Endodermal cell (in vitro differentiated cells): Measurements from ENCODE around the gene AGBL1. TPM values are rescaled to one million over a fixed set of nuclear protein-coding genes. Genes with fewer than 3 reads are reported as not detected.

Experiments used
- DNase-seq: peaks from one replicate; pipeline ENCODE4 v3.0.0-alpha.2; 2017
- H3K27ac ChIP-seq: 2 replicates; pipeline ENCODE4 v1.5.1; 2013; ENCODE audit warnings: mild to moderate bottlenecking, low read depth, low read length, moderate library complexity
- H3K27me3 ChIP-seq: 2 replicates; pipeline ENCODE4 v1.6.1; 2013; ENCODE audit warnings: mild to moderate bottlenecking, low read length, moderate library complexity; ENCODE audit not compliant: insufficient read depth, control insufficient read depth, poor library complexity, severe bottlenecking
- H3K36me3 ChIP-seq: 2 replicates; pipeline ENCODE4 v1.7.0; 2013; ENCODE audit warnings: mild to moderate bottlenecking, low read length, moderate library complexity; ENCODE audit not compliant: control insufficient read depth, insufficient read depth
- H3K4me1 ChIP-seq: one replicate; pipeline ENCODE4 v1.7.0; 2013; ENCODE audit warnings: low read length; ENCODE audit not compliant: control insufficient read depth, insufficient read depth
- H3K4me3 ChIP-seq: 2 replicates; pipeline ENCODE4 v1.5.1; 2013; ENCODE audit warnings: mild to moderate bottlenecking, low read length, moderate library complexity
- H3K9ac ChIP-seq: 2 replicates; pipeline ENCODE4 v1.6.1; 2013; ENCODE audit warnings: mild to moderate bottlenecking, low read length, moderate library complexity; ENCODE audit not compliant: poor library complexity, severe bottlenecking; ENCODE audit errors: extremely low read depth
- H3K9me3 ChIP-seq: 2 replicates; pipeline ENCODE4 v1.6.1; 2013; ENCODE audit warnings: mild to moderate bottlenecking, low read length, moderate library complexity; ENCODE audit not compliant: control insufficient read depth
- H3K27ac Mint-ChIP-seq: 2 replicates; pipeline ENCODE4 v1.8.0; 2020; ENCODE audit warnings: mixed read lengths
- H3K27me3 Mint-ChIP-seq: 2 replicates; pipeline ENCODE4 v1.8.0; 2021; ENCODE audit warnings: mild to moderate bottlenecking, mixed read lengths; ENCODE audit not compliant: insufficient read depth
- H3K36me3 Mint-ChIP-seq: 2 replicates; pipeline ENCODE4 v1.8.0; 2020; ENCODE audit warnings: low read depth, mixed read lengths
- H3K4me1 Mint-ChIP-seq: 2 replicates; pipeline ENCODE4 v1.8.0; 2020; ENCODE audit warnings: mixed read lengths
- H3K4me3 Mint-ChIP-seq: 2 replicates; pipeline ENCODE4 v1.8.0; 2020; ENCODE audit warnings: mild to moderate bottlenecking, moderate library complexity, mixed read lengths
- H3K9me3 Mint-ChIP-seq: 2 replicates; pipeline ENCODE4 v1.8.0; 2020; ENCODE audit warnings: mild to moderate bottlenecking, mixed read lengths
- WGBS, 2 experiments: methylation state at CpG; one replicate each; pipeline versions ENCODE4 v1.1.5 to v1.1.7; 2013; ENCODE audit warnings: missing lambda C conversion rate in 2 of 2, mixed read lengths in 1 of 2; ENCODE audit not compliant: insufficient coverage in 1 of 2, insufficient read length in 1 of 2; 5-methylcytosine and 5-hydroxymethylcytosine counted together
- total RNA-seq, 2 donors: library from RNA; stranded (reverse); fragmentation: NEBNext Ultra II Directional in 1 of 2; extraction: Animal tissue kit (Norgen Biotek cat#: 25700) in 1 of 2; gene quantifications; 2 replicates in 1 of 2; 3 replicates in 1 of 2; pipeline ENCODE4 v1.2.1, GENCODE V29; 2021
- TF ChIP-seq, protein P1 (sequence below): fragments of 200-600 bp; sonication (generic); conservative IDR thresholded peaks from 2 replicates; pipeline ENCODE4 v1.5.0; 2021; ENCODE audit warnings: antibody characterized with exemption, mild to moderate bottlenecking

AGBL1 gene
- total RNA-seq, 2 donors from 2014 or later: 0.07 to 0.11 TPM

DNA sequence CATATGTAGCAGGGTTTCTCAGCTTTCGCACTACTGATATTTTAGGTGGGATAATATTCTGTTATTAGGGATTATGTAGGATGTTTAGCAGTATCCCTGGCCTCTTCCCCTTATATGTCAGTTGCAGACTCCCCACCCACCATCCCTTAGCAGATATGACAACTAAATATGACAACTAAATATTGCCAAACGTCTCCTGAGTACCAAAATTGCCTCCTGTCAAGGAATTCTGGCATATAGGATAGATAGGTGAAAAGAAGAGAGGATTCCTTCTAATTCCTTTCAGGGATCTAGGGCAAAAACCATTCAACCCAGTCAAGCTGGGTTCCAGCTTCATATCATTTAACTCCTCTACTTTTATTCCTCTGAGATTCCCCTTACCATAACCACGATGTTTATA, 759.8 kb downstream of the AGBL1 start:
- Mint-ChIP-seq H3K9me3 (no peaks in the 10 kb centered on the region), H3K27ac (no peak overlapping the region), H3K36me3 (no peaks in the 10 kb centered on the region), H3K4me1 (no peaks in the 10 kb centered on the region), H3K27me3 (no peaks in the 10 kb centered on the region), H3K4me3 (no peak overlapping the region)
- Histone ChIP-seq H3K27ac (no peak overlapping the region), H3K36me3 (no peaks in the 10 kb centered on the region), H3K4me3 (no peak overlapping the region), H3K9ac (no peak overlapping the region), H3K4me1 (no peaks in the 10 kb centered on the region), H3K27me3 (no peaks in the 10 kb centered on the region), H3K9me3 (no peaks in the 10 kb centered on the region)
- TF ChIP-seq, protein P1, sequence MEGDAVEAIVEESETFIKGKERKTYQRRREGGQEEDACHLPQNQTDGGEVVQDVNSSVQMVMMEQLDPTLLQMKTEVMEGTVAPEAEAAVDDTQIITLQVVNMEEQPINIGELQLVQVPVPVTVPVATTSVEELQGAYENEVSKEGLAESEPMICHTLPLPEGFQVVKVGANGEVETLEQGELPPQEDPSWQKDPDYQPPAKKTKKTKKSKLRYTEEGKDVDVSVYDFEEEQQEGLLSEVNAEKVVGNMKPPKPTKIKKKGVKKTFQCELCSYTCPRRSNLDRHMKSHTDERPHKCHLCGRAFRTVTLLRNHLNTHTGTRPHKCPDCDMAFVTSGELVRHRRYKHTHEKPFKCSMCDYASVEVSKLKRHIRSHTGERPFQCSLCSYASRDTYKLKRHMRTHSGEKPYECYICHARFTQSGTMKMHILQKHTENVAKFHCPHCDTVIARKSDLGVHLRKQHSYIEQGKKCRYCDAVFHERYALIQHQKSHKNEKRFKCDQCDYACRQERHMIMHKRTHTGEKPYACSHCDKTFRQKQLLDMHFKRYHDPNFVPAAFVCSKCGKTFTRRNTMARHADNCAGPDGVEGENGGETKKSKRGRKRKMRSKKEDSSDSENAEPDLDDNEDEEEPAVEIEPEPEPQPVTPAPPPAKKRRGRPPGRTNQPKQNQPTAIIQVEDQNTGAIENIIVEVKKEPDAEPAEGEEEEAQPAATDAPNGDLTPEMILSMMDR: no peak
- DNase-seq: no peak
- 84% methylated on average over 2 of the region's 3 CpGs; no CpG with 5 or more reads in 1 of the 2 experiments for WGBS, 2 experiments

DNA sequence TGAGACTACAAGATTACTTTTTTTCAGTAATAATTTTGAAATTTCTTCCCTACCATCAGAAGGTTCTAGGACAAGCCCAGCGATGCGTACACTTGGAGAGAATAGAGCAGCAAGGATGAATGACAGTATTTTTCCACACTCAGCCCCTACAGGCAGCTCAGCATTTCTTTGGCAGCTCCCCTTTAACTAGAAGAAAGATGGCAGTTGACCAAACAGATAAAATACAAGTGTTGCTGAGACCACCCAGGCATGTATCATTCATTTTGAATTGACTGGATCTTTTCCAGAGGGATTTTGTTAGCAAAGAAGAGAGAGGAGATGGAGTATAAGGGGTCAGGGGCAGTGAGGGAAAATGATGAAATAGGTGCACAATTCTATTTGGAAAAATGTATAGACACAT, 761.3 kb downstream of the AGBL1 start:
- H3K9me3 ChIP-seq: no peaks in the 10 kb centered on the region
- Mint-ChIP-seq H3K27me3 (no peaks in the 10 kb centered on the region), H3K9me3 (no peaks in the 10 kb centered on the region), H3K4me3 (no peak overlapping the region), H3K4me1 (no peaks in the 10 kb centered on the region), H3K36me3 (no peaks in the 10 kb centered on the region), H3K27ac (no peak overlapping the region)
- H3K27me3 ChIP-seq: no peaks in the 10 kb centered on the region
- no peak overlapping the region for H3K27ac ChIP-seq
- no peak overlapping the region for H3K9ac ChIP-seq
- no peak for DNase-seq
- no peaks in the 10 kb centered on the region for H3K36me3 ChIP-seq
- TF ChIP-seq, protein P1: no peak
- no peaks in the 10 kb centered on the region for H3K4me1 ChIP-seq
- no peak overlapping the region for H3K4me3 ChIP-seq
- WGBS, 2 experiments: 43 to 89% methylated on average over 1 to 2 of the region's 2 CpGs

DNA sequence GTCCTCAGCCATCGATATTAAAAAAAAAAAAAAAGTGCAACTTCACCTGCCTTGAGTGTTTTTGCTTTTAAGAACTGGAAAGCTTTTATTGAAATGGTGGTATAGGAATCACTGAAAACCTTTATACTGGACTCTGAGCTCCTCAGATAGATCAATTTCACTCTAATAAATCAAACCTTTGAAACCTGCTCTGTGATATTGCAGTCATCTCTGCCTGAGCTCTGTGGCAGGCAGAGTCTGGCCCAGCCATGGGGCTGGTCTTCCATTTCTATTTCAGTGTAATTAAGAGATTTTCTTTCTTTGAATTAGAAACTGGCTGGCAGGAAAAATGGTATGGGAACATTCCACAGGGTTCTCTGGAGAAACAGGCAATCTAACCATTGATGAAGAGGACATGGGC, 762.5 kb downstream of the AGBL1 start:
- Histone ChIP-seq H3K4me1 (no peaks in the 10 kb centered on the region), H3K9me3 (no peaks in the 10 kb centered on the region), H3K27ac (no peak overlapping the region), H3K4me3 (no peak overlapping the region), H3K36me3 (no peaks in the 10 kb centered on the region), H3K9ac (no peak overlapping the region), H3K27me3 (no peaks in the 10 kb centered on the region)
- no peaks in the 10 kb centered on the region for H3K27me3 Mint-ChIP-seq
- no peak overlapping the region for H3K4me3 Mint-ChIP-seq
- WGBS, 2 experiments: 100% methylated on average over 1 of the region's 1 CpG
- no peaks in the 10 kb centered on the region for H3K36me3 Mint-ChIP-seq
- no peak for DNase-seq
- H3K9me3 Mint-ChIP-seq: no peaks in the 10 kb centered on the region
- TF ChIP-seq, protein P1: no peak
- H3K27ac Mint-ChIP-seq: no peak overlapping the region
- H3K4me1 Mint-ChIP-seq: no peaks in the 10 kb centered on the region
